Astrocyte (in vitro differentiated cells and primary cell): ENCODE measurements around the gene DLD.

ENCODE experiments used
- CTCF ChIP-seq: IDR thresholded peaks from 2 replicates; pipeline ENCODE4 v1.5.1; 2011; ENCODE audit warnings: low read depth, mild to moderate bottlenecking, inconsistent platforms, low read length, moderate library complexity; ENCODE audit not compliant: insufficient read depth
- EZH2 ChIP-seq: IDR thresholded peaks from 2 replicates; pipeline ENCODE4 v1.6.1; 2012; ENCODE audit warnings: mild to moderate bottlenecking, low read length, inconsistent platforms; ENCODE audit not compliant: insufficient read depth

- TF ChIP-seq CTCF (no peak), EZH2 (no peak)
These were observed 27.0 kb downstream of the DLD start for GRCh38 chr7:107917763-107918651.
